Spleen (tissue), 7 donors: Measurements from ENCODE around the gene RPL38.

Source experiments
- POLR2A ChIP-seq, 3 donors: fragments of 450-650 bp; IDR thresholded peaks; one replicate each; pipeline ENCODE4 v1.5.1; 2017; ENCODE audit warnings: antibody characterized with exemption in 3 of 3, mild to moderate bottlenecking in 1 of 3
- TF ChIP-seq, protein P1 (sequence below), 11 experiments: fragments of 200-600 bp in 7 of 11; fragments of 450-650 bp in 4 of 11; sonication (generic) in 4 of 11; IDR thresholded peaks in 8 of 11; conservative IDR thresholded peaks in 3 of 11; 1 replicate in 7 of 11; 2 replicates in 4 of 11; pipeline versions ENCODE4 v1.4.0 to v1.8.0; 2016 to 2021; ENCODE audit warnings: antibody characterized with exemption in 11 of 11, inconsistent platforms in 4 of 11, mild to moderate bottlenecking in 1 of 11
- donor health status: DM: no; HTN: no; CAD: no; lungs with moderate emphysema.
- donor health status: DM: no; HTN: no; CAD: no.
- donor health status: DM: no; HTN: no; CAD: no.

DNA sequence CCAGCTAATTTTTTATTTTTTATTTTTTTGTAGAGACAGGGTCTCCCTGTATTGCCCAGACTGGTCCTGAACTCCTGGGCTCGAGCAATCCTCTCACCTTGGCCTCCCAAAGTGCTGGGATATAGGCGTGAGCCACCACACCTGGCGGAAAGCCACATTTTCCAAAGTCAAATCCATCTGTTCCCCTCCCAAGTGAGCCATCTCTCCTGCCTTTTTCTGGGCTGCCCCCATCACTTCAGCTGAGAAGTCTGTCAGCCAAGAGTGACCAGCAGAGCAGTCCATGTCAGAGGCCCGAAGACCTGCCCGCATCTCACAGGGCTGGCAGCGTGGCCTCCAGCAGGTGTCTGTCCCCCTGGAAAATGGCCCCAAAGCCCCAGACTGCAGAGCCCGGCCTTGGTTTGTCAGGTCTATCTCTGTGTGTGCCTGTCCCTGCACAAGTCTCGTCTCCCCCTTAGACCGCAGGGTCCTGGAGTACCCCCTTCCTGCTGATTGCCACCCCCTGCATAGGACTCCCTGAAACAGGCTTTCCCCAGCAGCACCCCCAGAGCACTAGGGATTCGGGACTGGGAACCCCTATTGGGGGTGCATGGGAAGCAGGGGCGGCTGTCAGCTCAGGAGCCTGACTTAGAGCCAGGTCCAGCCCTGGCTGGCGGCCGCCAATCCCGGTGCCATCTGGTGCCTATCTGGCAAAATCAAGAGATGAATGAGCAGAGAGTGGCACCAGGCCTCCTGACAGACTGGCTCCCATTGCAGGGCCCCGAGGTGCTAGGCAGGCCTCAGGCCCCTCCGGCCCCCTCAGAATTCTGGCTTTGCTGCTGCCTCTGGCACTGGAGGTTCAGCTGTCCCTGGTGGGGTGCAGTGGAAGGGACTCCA is 17.7 kb downstream of the RPL38 start:
- TF ChIP-seq POLR2A (IDR thresholded peaks at IDR 0.05) = no peak
- TF ChIP-seq, protein P1, sequence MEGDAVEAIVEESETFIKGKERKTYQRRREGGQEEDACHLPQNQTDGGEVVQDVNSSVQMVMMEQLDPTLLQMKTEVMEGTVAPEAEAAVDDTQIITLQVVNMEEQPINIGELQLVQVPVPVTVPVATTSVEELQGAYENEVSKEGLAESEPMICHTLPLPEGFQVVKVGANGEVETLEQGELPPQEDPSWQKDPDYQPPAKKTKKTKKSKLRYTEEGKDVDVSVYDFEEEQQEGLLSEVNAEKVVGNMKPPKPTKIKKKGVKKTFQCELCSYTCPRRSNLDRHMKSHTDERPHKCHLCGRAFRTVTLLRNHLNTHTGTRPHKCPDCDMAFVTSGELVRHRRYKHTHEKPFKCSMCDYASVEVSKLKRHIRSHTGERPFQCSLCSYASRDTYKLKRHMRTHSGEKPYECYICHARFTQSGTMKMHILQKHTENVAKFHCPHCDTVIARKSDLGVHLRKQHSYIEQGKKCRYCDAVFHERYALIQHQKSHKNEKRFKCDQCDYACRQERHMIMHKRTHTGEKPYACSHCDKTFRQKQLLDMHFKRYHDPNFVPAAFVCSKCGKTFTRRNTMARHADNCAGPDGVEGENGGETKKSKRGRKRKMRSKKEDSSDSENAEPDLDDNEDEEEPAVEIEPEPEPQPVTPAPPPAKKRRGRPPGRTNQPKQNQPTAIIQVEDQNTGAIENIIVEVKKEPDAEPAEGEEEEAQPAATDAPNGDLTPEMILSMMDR (IDR thresholded peaks at IDR 0.05 in 8 of 11, conservative IDR thresholded peaks at IDR 0.05 in 3 of 11) = no peak
